NCI-H1048 (cell line): Measurements from ENCODE around the gene GRID2.

ENCODE experiments used
- DNase-seq: peaks from one replicate; lab custom pipeline; 2025; lab: John Stamatoyannopoulos, UW

The GRID2 gene

DNA sequence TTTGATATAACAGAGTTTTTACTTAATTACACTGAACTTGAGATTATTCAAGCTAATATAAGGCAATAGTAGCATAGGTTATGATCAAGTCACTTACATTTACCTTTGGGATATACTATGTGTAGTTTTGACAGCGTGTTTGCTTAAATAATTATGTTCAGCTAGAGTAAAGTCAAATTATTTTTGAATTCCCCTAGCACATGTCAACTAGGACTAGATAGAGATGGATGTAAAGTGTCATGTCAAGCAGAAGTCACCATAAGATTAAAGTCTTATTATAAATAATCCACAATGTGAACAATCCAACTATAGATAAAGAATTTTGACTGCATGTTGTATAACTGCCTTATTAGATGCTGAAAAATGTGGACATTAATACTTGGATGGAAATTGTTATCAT lies 665.2 kb downstream of the GRID2 start:
- no peak for DNase-seq

DNA sequence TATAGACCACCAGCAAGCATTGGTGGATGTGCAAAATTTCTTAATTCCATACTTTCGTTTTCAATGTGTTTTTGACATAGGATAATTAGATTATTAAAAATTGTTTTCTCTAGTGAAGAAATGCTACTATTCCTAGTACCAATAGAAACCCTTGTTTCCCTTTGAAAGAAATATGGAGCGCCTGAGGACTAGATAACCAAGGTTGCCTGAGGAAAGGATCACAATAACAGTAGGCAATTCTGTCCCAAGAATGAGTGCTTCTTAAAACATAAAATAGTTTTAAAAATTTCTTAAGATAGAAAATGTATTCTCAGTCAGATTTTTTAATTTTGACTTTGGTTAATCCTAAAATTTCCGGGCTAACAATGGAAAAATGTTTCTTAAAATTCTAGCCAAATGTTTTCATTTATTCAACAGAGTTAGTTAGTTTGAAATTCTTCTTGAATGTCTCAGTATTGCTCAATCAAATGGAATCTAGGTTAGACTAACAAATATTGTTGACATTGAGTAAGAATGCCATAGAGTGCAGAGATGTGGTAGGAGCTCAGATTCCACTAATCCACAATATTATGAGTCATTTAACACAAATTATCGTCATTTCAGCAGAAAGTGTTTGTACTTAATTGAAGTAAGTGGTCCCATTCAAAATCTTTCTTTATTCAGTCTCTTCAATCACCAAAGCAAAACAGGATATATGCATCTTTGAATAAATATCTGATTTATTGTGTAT lies 666.0 kb downstream of the GRID2 start:
- DNase-seq, result no peak

DNA sequence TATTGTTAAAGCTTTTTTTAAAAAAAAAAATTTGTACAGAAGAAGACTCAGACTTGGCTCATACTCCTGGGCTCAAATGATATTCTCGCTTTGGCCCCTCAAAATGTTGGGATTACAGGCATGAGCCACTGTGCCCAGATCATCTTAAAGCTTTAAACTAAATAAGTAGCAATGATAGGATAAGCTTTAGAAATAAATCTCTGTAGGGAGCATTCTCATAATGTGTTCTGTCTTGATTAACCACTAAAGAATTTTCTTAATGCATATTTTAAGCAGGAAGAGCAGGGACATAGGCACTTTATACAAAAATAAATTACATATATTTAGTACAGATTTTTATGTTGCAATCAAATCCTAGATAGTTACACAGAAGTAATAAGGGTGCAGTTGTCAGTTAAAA lies 667.2 kb downstream of the GRID2 start:
- DNase-seq, result no peak

DNA sequence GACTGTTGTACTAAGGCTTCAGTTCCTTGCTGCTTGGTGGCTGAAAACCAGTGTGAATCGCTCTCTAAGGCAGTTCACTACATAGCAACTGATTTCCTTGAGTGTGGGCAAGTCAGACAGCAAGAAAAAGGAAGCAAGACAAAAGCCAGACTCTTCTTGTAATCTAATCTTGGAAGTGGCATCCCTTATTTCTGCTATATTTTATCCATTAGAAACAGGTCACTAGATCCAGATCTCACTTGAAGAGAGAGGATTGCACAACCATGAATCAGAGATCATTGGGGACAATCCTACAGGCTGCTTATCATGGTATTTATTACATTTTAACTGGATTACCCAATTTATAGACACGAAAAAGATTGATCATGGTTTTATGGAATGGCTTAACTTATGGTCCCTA lies 684.5 kb downstream of the GRID2 start:
- DNase-seq, result no peak

DNA sequence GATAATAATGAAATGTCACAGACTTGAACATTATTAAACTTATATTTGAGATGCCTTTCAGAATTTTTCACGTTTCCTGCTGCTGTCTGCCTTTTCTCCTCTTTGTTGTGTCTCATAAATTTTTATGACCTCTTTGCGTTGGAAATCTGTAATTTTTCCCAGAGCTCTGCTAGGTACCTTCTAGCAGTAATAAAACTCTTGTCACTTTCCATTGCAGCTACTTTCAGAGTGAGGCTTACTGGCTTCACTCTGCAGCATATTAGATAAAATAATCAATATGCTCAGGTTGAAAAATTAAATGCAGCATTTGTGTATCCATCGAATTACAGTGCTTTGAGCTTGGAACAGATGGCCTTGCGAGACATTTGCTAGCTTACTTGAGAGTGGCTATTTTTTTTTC lies 689.0 kb downstream of the GRID2 start:
- DNase-seq, result no peak

DNA sequence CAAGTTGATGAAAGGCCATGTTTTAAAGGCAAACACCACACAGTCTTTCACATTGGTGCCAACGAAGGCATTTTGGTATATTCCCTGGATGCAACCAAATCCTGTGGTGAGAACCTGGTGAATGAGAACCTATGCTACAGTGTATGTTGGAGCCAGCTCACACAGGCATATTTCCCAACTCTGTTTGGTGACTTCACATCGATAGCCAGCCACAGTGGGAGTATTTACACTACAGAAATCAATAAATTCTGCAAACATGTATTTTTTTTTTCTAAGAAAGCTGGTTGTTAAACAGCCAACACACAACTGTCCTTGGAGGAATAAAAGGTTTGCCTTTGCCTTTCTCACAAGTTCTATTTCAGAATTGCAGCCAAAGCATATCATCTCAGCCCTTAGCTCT lies 691.0 kb downstream of the GRID2 start:
- no peak for DNase-seq

DNA sequence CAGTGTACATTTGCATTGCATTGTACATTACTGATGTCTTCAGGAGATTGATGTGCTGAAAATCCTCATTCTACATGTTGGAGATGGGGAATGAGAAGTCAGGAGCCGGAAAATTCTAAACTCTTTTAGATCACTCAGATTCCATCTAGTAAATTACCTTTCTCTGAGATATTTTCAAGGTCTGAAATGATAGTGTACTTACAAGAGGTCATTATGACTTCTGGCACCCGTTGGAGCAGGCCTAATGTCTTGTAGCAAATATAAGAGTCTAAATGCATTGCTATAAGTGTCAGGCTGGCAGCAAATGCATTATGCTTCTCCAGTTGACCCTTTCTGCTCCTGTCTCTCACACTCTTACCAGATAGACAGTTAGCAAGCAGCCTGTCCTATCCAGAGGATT lies 692.8 kb downstream of the GRID2 start:
- no peak for DNase-seq

DNA sequence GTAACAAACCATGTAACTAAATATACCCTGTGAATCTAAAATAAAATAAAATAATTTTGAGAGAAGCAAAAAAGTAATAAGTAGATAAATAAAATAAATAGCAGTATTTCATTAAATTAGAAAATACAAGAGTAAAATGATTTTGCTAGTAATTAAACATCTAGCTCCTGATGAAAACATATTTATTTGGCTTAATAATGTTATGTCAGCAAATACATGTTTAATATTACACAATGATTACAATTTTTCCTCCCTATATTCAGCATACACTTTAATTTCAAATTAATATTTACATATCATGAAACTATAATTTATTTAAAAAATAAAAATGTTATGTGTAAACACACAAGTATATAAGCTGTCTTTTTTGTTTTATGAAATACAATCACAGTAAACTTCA lies 697.1 kb downstream of the GRID2 start:
- DNase-seq, result no peak

DNA sequence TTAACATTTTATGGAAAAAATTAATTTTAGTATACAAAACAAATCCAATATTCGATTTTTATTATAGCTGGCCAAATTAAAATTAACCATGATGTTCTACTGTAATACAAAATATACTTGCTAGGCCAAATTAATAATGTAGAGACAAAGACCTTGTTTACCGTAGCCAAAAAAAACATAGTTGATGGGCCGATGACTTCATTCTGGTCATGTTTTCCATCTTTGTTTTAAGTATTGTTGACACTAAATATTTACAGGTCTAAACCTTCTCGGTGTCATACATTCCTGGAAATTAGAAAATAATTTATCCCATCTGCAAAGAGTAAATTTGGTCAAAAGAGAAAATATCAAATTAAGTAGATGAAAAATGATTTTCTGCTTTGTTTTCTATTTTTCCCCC lies 698.5 kb downstream of the GRID2 start:
- DNase-seq, result no peak

DNA sequence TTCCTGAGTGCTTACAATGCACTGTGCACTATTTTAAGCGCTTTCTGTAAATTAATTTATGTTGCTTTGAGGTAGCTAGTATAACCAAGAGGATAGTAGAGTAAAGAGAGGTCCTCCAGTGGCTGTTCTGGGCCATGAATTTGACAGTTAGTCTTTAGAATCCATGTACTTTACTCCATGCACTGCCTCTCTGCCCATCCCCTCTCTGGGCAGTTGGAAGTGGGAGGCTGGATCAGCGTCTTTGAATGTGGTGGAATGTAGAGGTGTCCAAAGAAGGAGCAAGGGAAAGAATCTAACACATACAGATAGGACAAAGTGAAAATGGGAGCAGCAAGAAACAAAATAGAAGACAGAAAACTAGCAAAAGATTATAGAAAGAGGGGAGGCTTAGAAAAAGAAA lies 712.6 kb downstream of the GRID2 start:
- DNase-seq, result no peak

DNA sequence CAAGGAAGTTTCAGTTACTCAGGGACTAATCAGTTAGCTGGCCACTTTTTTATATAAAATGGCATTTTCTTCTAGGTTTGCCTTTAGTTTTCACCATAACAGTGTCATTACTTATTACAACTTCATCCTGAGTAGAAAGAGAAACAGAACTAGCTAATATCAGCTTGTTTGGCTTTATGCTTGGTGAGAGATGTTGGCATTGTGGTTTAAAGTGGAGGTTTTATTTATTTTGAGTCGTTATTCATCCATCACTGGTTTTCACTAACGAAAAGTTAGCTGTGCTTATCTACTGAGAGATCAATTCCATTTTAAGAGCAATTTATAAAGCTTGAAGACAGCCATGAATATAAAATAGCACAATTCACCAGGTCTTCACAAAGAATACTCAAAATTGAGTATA lies 714.5 kb downstream of the GRID2 start:
- no peak for DNase-seq

DNA sequence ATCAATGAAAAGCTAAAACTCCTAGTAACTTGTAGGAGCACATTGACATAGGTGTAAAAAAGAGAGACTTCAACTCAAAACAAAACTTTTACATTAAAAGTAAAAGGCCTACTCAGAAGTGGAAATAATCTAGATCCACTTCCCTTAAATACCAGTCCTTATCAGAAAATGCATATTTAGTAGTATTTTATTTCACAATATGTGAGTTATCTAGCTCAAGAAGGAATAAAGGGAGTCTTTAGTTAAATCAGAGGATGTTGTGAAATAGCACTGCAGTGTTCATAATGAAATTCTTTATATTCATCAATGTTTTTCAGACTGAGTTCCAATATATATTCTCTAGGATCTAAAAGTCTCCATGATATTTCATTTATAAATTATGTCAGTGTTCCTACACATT lies 715.0 kb downstream of the GRID2 start:
- no peak for DNase-seq

DNA sequence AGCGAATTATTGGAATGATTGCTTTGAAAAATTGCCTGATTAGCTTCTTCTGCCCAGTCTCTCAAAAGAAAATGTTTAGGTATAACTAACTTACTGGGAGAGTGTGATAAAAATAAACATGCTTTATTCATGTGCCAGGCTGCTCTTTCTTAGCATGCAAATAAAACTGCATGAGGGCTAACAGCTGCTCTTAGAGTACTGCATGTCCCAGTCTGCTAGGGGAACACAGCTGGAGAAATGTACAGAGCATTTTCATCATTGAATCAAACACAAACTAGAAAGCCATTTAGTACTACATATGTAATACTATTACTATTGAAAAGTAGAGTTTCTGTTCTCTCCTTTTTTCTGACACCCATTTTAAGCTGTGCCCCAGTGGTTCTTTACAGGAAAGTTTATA lies 726.0 kb downstream of the GRID2 start:
- DNase-seq, result no peak

DNA sequence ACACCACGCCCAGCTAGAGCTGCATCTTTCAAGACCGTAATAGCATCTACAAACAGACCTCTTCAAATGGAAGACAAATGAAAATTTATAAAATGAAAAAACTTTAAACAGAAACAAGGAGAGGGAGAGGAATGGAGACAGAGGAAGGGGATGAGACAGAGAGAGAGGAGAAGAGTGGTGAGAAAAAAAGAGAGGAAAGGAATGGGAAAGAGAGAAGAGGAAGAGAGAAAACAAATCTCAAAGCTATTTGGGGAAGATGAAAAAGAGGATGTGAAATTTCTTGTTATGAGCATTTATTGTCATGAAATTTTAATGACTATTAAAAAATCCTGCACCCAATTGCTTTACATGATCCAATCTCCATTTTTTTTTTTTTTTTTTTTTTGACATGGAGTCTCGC lies 726.9 kb downstream of the GRID2 start:
- no peak for DNase-seq

DNA sequence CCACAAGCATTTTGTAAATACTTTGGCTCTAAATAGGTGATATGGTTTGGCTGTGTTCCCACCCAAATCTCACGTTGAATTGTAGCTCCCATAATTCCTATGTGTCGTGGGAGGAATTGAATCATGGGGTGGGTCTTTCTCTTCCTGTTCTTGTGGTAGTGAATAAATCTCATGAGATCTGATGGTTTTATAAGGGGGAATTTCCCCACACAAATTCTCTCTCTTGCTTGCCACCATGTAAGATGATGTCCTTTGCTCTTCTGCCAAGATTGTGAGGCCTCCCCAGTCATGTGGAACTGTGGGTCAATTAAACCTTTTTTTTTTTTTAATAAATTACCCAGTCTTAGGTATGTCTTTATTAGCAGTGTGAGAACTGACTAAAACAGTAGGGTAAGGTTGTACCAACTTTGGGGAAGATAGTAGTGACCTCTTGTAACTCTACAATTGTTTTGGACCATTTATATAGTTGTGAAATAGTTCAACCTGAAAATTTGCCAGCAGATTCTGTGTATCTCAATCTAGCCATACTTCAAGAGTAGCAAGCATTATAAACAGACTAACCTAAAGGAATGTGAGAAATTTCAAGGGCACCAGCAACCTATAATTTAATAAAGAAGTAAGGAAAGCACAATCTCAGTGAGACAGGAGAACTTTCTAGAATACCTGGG lies 727.8 kb downstream of the GRID2 start:
- no peak for DNase-seq

DNA sequence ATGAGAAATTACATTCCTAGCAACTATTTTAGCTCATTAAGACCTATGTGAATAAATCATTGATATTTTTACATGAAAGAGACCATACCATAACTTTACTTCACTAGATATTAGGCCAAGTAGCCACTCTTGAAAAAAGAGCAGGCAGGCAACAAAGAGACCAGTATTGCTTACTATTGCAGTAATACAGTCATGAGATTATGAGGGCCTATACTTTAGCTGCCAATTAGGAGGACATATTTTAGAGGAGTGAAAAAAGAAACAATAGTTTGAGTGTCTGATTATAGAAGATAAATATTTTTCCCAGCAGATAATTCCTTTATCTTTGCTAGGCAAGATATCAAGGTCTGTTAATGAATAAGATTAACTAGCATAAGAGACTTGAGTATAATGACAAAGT lies 739.0 kb downstream of the GRID2 start:
- DNase-seq, result no peak

DNA sequence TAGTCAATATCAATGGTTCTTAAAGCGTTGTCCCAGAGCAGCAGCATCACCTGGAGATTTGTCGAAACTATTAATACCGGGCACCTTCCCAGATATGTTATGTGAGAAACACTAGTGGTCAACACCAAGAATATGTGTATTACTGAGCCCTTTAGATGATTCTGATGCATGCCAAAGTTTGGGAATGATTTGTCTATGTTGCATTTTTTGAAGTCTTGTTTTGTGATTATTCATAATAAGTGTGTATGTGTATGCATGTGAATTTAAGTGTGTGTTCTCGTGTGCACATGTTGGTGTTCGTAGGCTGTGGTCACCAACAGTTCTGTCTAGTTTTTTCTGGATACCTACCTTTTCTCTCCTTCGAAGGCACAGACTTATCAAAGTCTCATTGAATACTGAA lies 749.4 kb downstream of the GRID2 start:
- no peak for DNase-seq

DNA sequence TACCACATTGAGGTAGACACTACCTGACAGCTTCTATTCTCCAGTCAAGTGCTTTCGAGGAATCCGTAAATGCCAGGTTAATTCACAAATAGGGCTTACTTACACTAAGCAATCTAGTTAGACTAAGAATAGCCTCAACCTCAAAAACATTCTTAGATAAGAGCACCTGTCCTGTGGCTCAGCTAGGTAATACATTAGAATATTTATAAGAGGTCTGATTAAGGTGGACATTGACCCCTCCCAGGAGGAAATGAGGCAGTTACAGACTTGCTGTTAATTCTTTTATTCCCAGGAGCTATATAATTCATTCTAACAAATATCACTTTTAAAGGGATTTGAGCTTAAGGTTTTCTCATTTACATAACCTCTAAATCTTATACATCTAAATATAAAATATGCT lies 758.1 kb downstream of the GRID2 start:
- DNase-seq, result no peak

DNA sequence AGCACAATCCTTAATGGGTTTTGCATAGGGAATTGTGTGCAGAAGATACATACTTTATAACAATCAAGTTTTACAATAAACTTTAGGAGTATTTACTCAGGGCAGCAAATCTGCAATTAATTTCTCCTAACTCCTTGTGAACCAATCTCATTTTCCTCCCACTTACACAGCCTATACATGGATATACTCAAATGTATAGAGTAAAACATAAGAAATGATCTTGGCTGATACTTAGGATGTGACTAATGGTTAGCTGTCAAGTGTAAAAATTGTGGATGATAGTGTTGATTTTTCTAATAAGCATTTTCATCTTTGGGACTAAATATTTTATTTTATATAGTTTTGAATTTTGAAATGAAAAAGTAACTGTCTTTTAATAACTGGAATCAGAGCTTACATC lies 759.6 kb downstream of the GRID2 start:
- no peak for DNase-seq

DNA sequence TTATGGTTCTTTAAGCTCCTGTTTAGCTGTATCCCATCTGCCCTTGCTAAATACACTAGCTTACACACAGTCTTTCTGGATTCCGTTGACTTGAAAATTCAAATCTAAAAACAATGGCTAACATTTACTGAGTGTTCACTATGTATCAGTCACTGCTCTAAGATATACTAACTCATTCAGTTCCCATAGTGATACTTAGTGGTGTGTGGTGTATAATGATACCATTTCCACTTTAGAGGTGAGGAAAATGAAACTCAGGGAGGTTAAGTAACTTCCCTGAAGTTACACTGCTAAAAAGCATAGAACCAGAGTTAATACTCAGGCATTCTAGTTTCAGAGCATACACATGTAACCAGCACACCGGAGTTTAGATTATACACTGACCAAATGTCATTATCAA lies 762.0 kb downstream of the GRID2 start:
- no peak for DNase-seq

DNA sequence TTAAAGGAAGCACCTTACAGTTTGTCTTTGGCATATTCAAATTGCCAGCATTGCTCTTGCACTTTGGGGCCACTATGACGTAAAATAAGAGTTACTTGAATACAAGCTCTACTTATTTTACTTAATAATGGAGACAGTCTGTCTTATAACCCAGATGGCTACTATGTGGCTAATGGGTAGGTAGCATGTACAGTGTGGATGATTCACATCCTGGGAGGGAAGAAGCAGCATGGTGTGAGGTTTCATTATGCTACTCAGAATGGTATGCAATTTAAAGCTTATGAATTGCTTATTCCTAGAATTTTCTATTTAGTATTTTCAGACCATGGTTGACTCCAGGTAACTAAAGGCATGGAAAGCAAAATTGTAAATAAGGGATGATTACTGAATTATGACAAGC lies 763.0 kb downstream of the GRID2 start:
- no peak for DNase-seq

DNA sequence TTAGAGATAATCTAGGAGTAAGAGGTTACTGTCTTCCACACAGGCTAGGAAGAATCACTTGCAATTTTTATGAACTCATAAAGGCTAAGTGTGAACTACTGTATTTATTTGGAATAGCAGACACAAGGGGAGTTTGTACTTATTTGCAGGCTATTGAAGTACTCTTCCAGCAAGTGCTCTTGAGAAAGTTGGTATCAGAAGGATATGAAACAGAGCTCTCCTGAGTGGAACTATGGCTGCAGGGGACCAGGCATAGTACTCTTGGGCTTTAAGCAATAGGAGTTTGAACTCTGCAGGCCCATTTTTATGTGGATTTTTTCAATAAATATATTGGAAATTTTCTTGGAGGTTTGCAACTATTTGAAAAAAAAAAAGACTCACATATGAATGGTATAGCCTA lies 768.5 kb downstream of the GRID2 start:
- DNase-seq, result no peak

DNA sequence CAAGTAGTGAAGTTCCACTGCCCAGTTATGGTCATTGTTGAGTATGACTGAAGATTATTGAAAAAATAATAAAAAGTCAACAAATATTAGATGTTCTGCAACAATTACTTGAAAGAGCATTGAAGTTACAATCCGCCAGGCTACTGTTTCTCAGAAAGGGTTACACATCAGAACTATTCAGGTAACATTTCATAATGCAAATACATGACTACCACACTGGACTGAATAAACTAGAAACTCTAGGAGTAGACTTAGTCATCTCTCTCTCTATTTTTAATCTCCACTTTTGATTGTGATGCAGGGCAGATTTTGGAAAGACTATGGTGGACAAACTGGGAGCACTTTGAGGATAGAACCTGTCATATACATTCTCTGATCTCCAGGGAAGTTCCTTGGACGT lies 776.5 kb downstream of the GRID2 start:
- no peak for DNase-seq
